Stimulated activated CD4-positive, alpha-beta T cell treated with anti-CD3 and anti-CD28 coated beads, Interleukin-12 subunit alpha, Interleukin-12 subunit beta, amount 100 ng/mL, for 4 hours (primary cell): Measurements from ENCODE around the gene MTHFD1.

Experiments
- DNase-seq: peaks from one replicate; pipeline ENCODE4 v3.0.0-alpha.2; 2020

The MTHFD1 gene

DNA sequence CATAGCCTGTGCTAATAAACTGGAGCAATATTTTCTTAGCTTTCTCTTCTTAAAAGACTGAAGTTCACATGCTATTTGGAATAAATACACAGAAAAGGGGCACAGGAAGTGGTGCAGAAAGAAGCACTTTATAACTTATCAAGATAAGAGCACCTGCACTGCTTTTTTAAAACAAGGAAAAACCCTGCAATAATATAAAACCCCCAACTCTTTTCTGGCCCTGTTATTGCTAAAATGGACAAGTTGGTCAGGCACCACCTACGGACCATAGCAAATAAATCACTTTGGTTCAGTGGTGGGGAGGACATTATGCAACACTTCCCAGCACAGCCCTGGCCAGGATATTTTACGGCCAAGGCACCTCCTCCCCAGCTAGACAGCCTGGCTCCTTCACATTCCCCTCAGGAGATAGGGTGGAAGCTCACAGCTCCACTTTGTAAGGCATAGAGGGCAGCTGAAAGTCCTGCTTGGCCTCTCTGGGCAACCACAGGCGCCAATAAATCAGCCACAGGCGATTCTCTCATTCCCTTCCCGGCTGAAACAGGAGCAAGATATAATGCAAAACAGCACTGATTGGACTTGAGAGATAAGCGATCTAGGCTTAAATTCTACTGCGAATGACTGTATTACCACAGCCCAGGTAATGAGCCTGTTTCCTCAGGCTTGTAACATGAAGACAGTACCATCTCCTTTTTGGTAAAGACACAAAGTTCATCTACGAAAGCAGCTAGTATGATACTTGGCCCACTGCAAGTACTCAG lies 113.4 kb downstream of the MTHFD1 start:
- DNase-seq = no peak

DNA sequence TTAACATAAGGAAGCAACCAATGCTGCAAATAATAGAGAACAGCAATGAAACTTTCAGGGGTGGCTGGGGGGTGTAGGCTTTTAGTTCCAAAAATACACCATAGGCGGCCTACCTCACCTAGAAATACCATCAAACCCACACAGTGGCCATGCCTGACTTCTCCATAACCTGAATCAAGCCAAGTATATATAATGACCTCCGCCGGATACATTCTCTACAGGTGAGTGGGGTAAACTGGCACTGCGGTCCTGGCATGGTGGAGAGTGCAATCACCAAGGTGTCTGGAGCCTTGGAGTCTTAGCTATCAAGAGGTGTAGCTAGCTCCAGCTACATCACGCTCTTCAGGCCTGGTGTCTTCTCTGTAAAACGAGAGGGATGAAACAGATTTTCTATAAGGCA lies 114.3 kb downstream of the MTHFD1 start:
- no peak for DNase-seq

DNA sequence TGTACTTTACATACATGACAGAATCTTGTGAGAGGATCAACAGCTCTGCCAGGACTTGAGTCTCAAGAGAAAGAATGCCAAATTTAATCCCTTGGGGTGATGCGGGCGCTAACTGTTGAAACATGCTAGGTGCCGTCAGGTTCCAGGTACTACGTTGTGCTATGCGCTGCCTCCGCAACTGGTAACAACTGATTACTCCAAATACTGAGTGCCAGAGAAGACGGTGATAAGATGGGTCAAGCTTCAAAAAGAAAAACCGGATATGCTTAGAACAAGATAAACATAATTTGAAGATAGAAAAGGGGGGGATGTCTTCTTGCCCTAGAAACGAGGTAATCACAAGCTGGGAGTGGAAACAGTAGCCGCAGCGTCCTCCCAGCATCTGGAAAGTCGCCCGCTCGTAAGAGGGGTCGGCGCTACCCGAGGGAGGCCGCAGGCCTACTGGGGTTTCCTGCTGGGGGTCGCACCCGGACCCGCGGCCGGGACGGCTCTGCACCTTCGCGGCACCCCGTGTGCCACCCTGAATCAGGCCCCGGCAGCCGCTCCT lies 114.8 kb downstream of the MTHFD1 start:
- DNase-seq = peak; percentile 16

DNA sequence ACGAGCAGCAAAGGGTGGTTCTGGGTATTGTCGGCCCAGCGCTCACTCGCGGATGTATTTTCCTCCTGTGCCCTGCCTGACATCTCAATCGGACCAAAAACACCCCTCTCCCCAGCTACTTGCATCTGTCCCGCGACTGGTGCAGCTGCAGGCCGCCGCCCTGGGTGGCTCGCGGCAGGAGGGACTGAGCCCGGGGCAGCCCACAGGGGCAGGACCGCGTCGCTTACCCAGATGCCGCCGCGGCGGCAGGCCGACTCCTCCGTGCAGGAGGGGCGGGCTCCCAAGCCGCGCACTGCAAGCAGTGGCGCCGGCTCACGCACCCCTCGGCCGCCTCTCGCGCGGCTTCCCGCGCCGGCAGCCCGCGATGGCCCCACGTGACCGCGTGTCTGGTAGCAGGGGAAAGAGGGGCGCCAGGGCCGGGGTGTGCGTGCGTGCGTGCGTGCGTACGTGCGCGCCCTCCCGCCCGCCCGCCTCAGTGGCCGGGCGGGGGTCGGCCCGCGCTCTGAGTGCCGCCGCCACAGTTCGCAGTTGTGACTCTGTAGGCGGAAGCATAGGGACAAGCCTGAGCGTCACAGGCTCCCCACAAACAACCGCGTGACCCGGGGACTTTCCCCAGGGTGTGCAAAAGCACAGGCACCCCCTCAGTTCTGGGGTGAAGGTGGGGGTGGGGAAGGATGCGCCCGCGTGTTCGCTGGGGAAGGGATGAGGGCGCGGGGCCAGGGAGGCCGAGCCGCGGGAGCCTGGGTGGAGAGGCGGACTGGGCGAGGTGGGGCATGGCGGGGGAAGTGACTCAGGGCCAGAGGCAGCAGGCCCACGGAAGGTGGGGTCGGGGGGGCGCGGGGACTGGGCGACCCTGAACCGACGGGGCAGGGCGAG lies 115.5 kb downstream of the MTHFD1 start, which contains the start of gene ZBTB25:
Gene ZBTB25 (minus strand): TSS at position 405 of the 876 bp plus-strand sequence. CDS start 13,305 bp downstream, outside the sequence.
- peak; percentile 85 for DNase-seq

DNA sequence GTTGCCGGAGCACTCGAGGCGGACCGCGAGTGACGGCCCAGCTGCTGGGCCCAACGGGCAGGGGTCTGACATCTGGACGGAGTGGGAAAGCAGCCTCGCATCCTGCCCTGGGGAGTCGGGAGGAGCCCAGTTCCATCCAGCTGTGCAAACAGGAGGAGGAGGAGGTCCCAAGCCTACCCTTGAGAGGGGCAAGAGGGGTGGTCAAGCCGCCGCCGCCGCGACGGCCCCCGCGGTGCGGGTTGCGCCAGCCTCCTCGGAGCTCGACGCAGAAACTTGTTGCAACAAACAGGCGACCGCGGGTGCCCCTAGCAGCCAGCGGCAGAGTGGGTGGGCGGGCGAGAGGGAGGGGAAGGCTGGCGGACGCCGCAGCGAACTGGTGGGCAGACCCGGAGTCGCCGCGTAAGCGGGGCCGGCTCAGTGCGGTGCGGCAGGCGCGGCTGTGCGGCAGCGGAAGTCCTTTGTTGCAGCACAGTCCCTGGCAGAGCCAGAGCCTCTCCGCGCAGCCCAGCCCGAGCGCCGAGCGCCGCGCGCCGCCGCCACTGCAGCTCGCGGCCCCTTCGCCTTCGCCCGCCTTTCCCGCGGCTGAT lies 116.2 kb downstream of the MTHFD1 start, which contains the start of gene ZBTB1:
Gene ZBTB1 (plus strand): TSS at position 461 of the 587 bp plus-strand sequence. CDS start 16,735 bp downstream, outside the sequence.
- peak; percentile 80 for DNase-seq

DNA sequence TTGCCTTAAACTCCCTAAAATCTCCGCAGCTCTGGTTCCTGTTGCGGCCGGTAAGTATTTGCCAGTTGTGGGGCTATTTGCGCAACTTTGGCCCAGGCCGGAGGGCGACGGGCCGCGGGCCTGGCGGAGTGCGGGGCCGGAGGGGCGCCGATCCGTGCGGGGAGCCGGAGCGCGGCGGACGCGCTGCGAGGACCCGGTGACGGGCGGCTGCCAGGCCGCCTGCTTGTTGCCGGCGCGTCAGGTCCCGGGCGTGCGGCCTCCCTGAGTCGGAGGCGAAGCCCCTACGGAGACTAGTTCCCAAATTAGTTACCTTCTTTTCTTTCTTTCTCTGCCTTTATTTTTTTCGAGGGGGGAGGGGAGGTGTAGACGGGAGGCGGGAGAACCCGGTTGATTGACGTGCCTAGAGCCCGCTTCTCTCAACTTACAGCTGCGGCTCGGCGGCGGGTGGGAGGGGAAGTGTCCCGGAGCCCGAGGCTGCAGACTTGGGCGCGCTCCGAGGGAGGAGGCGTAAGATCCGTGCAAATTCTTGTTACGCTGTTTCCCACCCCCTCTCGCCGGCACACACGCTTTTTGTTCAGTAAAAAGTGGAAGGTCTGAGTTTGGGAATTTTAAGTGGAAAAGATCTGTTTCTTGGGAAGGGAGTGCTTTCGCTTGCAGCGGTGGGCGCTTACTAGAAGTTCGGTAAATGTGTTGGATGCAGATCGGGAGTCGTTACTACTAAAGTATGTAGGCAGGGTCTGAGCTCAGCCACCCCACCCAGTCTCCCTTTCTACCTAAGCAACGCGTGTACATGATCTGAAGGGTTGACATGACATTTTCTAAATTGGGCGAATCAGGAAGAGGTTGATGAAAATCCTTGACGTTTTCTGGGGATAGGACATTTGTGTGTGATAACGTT lies 117.0 kb downstream of the MTHFD1 start:
- peak; percentile 78 for DNase-seq

DNA sequence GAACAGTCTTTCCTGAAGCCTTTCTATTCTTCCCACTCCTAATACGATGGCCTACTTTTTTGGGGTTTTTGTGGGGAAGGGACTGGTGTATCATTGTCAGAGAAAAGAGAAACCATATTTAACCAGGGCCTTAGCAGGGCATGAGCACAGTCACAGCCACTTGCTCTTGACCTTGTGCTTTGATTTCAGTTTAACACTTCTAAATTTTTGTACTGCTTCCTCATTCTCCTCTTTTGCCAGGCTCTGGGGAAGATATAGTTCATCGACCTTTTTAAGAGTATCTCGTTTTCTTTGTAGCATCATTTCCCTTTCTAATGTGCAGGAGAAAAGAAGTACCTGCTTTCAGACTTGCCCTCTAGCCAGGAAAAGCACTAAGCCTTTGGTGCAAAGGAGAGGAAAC lies 118.6 kb downstream of the MTHFD1 start:
- DNase-seq = no peak

DNA sequence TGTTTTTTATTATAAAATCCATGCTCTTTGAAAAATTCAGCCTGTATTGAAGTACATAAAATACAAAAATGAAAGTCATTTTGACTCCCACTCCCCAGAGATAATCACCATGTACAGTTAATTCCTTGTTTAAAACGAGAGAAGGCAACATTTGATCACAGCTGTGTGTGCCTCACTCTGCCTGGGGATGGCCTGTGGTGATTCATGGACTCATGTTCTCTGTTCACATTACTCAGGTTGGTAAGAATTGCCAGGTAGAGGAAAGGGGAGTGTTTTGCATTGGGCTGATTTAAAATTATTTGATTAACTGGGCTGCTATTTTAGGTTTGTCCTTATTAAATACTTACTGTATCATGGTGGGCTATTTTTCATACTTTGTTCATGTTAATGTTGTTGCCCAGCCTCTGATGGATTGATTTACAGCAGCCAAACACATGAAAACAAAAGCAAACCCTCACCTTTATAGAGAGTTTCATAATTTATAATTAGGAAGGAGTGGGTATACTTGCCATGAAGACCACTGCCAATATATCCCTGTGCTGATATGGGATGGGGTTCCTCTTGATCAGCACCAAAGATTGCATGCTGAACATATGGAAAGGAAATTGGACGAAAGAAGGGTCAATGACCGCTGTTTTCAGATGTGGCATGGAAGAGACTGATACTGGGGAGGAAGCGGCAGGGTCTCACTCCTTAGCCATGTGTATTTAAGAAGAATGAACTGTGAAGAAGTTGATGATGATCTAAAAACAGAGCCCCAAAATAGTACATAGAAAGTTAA lies 119.4 kb downstream of the MTHFD1 start:
- peak; percentile 25 for DNase-seq

DNA sequence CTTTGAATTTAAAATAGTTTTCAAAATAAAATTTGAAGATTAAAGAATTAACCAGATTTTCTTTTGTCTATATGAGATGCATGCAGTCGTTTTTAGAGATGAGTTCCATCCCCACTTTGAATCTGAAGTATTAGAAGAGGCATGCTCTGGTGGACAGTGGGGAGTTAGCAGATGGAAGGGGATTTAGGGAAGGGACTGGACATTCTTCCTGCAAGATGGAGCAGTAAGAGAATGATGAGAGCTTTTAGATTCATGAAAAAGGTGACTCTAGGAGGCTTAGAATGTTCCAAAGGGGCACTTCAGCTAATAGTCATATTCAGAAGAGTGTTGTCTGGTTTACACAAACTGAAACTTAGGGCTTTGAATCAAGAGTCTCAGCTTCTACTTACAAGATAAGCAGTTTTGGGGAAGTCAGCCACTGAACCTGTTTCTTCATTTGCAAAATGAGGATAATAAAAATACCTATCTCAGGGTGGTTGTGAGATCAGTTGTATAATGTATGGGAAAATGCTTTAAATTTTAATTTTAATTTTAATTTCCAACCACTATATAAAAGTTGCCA lies 120.1 kb downstream of the MTHFD1 start:
- DNase-seq = no peak

DNA sequence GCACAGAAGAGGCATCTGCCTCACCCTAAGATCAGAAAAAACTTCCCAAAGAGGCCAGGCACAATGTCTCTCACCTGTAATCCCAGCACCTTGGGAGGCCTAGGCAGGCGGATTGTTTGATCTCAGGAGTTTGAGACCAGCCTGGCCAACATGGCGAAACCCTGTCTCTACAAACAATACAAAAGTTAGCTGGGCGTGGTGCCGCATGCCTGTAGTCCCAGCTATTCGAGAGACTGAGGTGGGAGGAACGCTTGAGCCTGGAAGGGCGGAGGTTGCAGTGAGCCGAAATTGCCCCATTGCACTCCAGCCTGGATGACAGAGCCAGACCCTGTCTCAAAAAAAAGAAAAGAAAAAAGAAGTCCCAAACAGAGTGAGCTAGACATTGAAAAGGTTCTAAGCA lies 120.9 kb downstream of the MTHFD1 start:
- DNase-seq = no peak
